Stimulated activated CD4-positive, alpha-beta T cell treated with anti-CD3 and anti-CD28 coated beads, Interleukin-15, amount 100 ng/mL, for 48 hours (primary cell): ENCODE results near the gene ZEB2.

Source experiments
- DNase-seq, 2 donors: peaks; one replicate each; pipeline ENCODE4 v3.0.0-alpha.2; 2020; ENCODE audit warnings: low read depth in 2 of 2

ZEB2 gene

DNA sequence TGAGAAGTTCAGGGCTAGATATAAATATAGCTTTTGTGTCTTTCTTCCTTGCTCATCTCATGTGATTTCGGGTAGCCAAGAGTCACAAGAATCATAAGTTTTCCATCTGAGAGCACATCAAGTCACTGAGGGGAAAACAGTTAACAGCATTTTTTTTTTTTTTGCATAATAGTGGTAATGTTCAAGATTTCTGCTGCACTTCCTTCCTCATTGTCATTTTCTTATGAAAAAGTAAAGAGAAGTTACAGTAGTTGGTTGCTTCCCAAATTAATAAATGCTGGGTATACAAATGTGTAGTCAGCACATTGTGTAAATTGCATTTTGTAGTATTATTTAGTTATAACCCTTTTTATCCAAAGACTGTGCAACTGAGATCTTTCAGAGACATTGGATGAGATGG is 93.6 kb downstream of the ZEB2 start:
- no peak for DNase-seq

DNA sequence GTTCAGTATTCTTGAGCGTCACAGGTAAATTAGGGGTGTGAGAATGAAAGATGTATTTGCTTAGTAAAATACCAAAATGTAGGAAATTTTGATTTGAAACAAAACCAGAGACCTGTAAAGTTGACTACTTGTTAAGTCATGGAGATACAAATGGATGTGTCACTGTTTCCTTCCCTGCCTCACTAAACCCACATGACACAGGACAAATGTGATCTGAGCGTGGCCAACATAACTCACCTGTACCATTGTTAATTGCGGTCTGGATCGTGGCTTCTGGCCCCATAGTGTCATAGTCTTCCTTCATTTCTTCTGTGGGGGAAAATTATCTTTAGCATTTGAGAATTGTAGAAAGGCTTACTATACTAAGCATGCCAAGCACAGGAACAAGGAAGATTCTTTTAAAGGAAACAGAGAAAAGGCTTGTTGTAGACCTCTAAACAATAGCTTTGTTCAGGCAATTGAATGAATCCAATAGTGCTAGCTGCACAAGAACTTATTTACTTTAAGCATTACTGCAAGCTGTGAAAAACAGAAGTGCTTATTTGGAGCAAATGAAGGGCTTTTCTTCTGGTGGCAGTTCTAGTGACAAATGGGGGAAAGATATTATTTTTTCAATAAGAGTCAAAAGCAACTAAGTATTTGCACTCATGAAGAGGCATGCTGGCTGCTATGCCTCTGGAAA is 95.2 kb downstream of the ZEB2 start:
- peak; percentile 7 to 8 for DNase-seq

GRCh38 chr2:144421606-144422510 is 98.1 kb downstream of the ZEB2 start:
- DNase-seq: no peak

GRCh38 chr2:144419218-144419617 is 100.7 kb downstream of the ZEB2 start:
- no peak for DNase-seq

DNA sequence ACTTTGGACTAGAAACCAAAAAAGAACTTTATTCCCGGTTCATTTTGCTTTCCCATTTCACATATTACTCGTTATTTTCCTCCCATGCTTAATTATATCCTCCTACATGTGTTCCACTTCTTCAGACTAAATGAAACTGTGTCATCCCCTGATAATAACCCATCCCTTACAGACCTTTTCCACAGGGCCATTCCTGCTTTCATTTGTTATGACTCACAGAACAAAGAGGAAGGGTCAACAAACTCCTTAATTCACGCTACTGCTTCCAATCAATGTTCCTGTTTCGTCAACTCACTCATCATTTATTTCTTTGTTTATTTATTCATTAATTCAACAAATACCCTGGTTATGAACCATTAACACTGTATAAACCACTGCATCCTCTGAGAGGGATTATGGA is 104.5 kb downstream of the ZEB2 start:
- no peak for DNase-seq

DNA sequence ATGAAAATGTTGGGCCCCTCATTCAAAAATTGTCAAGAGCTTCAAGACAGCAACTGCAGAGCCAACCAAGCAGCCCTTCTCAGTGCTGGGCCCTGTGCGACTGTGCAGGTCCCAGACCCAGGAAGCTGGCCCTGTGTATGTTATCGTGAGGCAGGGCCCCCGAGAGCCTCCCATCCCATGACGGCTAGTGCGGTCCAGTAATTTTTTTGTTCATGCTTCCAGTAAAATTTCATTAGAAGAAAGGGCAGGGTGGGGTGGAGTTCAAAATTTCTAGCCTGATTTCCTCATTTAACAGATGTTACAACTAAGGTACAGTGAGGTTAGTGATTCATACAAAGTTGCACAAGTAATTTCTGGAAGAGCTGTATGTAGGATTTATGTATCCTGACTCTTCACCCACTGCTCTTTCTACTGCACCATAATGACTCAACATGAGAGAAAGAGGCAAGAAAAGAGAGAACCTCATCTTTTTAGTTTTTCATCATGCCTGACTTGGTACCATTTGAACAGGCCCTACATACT is 105.5 kb downstream of the ZEB2 start:
- peak in 1 of 2 donors; percentile 6 for DNase-seq

GRCh38 chr2:144412709-144413108 is 107.2 kb downstream of the ZEB2 start:
- no peak for DNase-seq

DNA sequence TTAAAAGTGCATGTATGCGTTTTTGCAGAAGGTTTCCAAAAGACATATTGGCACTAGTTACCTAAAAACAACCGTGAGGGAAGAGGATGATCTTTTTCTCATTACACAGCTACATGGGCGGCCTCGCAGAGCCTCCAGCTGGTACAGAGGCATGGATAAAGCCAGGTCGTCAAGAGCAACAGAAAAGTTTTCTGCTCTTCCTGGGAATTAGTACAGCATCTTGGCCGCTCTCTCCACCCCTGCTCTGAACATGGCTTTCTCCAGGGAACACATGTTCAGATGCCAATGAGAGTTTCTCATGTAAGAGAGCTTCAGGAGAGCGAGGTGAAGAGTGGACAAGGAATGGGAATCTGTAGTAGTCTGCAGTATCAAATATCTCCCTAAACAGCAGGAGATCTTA is 108.4 kb downstream of the ZEB2 start:
- DNase-seq: no peak

DNA sequence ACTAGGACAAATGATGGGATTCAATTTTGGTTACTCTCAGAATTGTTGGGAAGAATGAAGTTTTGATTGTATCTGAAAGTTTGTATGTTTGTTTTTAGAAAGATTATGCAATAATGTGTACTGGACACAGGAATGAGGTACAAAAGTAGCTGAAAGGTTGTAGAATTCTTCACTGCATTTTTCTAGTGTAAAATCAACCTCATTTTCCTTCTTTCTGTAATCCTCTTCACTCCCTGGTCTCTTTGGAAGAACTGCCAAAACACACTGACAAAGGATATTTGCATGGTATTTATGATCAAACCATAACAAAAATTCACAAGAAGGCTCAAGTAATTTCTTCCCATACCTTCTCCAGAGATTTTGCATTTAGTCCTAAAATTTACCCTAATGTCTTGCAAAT is 110.7 kb downstream of the ZEB2 start:
- DNase-seq: no peak

- DNase-seq: no peak
Measured at GRCh38 chr2:144407262-144407661, 112.7 kb downstream of the ZEB2 start.

GRCh38 chr2:144405982-144406788 is 113.7 kb downstream of the ZEB2 start:
- no peak for DNase-seq

- DNase-seq: no peak
Measured at GRCh38 chr2:144405321-144405720, 114.6 kb downstream of the ZEB2 start.

DNA sequence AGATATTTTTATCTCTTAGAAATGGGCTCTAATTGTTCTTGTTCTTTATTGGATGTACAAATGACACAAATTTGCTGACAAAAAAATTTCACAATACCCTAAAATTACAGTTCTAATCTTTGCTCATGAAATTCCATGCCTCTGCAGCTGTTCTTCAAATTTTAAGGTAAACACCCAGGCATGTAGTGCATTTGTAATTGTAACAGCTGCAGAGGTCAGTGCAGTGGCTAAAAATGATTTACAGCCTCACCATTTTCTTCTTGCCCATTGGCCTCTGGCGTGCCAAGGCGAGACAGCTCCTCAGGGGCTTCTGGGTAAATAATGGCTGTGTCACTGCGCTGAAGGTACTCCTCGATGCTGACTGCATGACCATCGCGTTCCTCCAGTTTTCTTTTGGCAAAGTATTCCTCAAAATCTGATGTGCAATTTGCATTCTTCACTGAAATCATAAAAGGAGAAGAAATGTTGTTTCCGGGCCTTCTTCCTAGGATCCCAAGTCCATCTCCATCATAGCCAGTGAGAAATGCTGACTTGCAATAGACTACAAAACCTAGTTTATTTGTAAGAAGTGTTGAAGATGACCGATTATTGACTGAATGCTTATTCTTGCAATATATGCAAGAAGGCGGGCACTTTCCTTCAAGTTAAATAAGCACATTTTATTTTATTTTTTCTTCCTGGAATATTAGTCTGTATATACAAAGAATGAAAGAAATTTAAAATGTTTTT is 115.2 kb downstream of the ZEB2 start:
- DNase-seq: no peak

- DNase-seq: no peak
Measured at GRCh38 chr2:144403933-144404332, 116.0 kb downstream of the ZEB2 start.

GRCh38 chr2:144402251-144402650 is 117.7 kb downstream of the ZEB2 start:
- DNase-seq: no peak

DNA sequence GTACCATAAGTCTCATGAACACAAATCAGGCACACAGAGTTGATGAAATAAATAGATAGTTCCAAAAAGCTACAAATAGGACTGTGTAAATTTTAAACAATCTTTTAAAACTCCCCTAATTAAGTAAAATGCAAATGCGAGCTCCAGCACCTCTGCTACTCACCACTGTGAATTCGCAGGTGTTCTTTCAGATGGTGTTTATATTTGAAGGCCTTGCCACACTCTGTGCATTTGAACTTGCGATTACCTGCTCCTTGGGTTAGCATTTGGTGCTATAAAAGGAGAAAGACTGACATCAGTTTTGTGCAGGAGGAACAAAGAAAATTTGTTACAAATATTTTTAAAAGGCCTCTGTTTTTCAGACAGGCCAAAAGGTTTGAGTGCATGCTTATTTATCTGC is 118.9 kb downstream of the ZEB2 start:
- no peak for DNase-seq

GRCh38 chr2:144396318-144396717 is 123.6 kb downstream of the ZEB2 start:
- no peak for DNase-seq

DNA sequence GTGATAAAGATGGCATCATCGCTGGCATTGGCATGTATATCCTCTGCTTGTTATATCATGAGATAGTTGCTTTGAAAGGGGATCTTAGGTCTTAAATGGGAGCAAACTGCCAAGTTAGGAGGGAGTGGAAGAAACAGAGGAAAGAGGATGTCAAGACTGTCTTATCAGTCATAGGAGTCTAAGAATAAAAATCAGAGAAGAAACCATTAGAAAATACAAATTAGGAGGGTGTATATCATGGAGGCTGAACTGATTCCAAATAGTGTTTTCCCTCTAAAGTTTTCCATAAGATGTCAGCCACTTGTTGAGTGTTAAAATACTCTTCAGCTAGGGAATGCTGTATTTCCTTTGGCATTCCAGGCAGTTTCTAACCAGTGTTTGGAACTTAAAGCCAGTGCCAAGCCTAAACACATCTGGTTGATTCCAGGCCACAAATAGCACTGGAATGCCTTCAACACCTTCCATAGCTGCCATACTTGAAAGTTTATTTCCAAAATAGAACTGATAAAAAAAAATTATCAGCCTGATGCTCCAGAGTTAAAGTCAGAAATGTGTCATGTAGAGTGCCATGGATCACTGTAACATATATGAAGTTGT is 129.4 kb downstream of the ZEB2 start:
- DNase-seq: no peak

- no peak for DNase-seq
Measured at GRCh38 chr2:144389930-144390311, 130.0 kb downstream of the ZEB2 start.

DNA sequence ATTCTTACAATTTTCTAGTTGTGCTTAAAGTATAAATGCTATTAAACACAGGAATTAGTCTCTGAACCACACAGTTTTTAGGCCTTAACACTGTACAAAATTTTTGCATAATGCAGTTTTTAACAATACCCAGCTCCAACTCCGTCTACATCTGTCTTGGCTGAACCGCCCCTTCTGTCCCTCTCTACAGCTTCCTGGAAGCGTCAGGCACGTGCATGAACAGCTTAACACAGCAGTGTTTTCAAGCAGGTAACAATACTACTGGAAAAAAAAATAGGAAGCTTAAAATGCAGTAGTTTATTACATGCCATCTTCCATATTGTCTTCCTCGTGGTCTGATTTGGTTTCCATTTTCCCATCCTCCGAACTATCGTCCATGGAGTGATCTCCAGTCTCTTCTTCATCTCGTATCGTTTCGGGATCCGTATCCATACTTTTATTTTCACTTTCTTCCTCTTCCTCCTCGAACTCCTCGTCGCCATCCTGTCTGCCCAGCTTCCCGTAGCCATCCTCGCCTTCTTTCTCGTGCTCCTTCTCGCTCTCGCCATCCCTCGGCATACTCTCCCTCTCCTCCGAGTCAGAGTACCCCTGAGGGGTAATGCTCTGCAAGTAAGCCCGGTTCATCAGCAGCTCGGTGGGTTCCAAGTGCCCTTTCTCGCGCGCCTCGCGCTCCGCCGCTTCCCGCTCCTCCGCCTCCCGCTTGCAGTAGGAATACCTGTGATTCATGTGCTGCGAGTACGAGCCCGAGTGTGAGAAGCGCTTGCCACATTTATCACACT is 130.6 kb downstream of the ZEB2 start:
- DNase-seq: no peak
